ENCODE measurements around the gene NAA40.

The NAA40 gene

DNA sequence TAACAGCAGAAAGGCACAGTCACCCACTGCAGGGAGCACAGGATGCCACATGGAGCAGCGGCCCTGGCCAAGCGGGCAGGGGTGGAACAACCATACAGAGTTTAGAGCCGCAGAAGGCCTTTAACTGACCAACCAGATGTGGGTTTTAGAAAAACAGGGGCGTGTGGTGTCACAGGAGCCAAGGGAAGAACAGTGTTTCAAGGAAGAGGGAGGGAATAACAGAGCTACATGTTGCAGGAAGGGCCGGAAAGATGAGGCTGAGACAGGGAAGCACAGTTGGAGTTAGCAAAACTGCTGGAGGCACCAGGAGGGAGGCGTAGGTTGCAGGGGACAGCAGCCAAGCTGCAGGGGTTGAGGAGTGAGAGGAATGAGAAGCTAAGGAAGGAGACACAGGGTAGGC, 7.8 kb upstream of the NAA40 start:
- no peaks in the 10 kb centered on the region for H3K79me1 ChIP-seq (ENCODE audit: low read depth, low read length)
- H3K9ac ChIP-seq (ENCODE audit: low read depth, low read length, poor library complexity), result no peak overlapping the region
- no peaks in the 10 kb centered on the region for H3K9me3 ChIP-seq (replicated peaks in 1 of 2; ENCODE audit: control insufficient read depth in 2 of 2, insufficient read depth in 1 of 2, low read depth in 1 of 2, low read length in 2 of 2)
- no peak overlapping the region for H4K8ac ChIP-seq (ENCODE audit: low read depth, low read length)
- no peak overlapping the region for H2AK5ac ChIP-seq (ENCODE audit: low read depth, low read length)
- no peak overlapping the region for H3K18ac ChIP-seq (ENCODE audit: low read length)
- no peak overlapping the region for H3K4me2 ChIP-seq (ENCODE audit: insufficient read depth, low read length, poor library complexity, severe bottlenecking)
- DNase-seq (ENCODE audit: low spot score), result no peak
- H2AFZ ChIP-seq (ENCODE audit: low read length), result peak overlapping the region; percentile 62
- H3K4me1 ChIP-seq (ENCODE audit: control insufficient read depth in 2 of 2, insufficient read depth in 1 of 2, low read depth in 1 of 2, low read length in 2 of 2), result peaks cover 0 to 6% of the 10 kb centered on the region in 2 donors
- H3K4ac ChIP-seq (ENCODE audit: low read length), result no peak overlapping the region
- peaks cover 0 to 2% (median 0%) of the 10 kb centered on the region in 3 experiments for H3K27me3 ChIP-seq (ENCODE audit: control insufficient read depth in 3 of 3, insufficient read depth in 3 of 3, low read depth in 1 of 3, low read length in 3 of 3)
- no peak overlapping the region for H4K91ac ChIP-seq (ENCODE audit: low read depth, low read length, poor library complexity)
- no peak overlapping the region for H3K27ac ChIP-seq (replicated peaks; ENCODE audit: low read length)
- H2BK120ac ChIP-seq (ENCODE audit: low read depth, low read length), result no peak overlapping the region
- no peak overlapping the region for H3K23ac ChIP-seq (ENCODE audit: low read depth, low read length, poor library complexity)
- no peak overlapping the region for H3K14ac ChIP-seq (ENCODE audit: low read length)
- no peak overlapping the region for H2BK5ac ChIP-seq (ENCODE audit: low read length)
- no CpG with 5 or more reads among the region's 6 CpGs for WGBS, 2 donors (ENCODE audit: extremely low coverage in 2 of 2, insufficient read length in 2 of 2, insufficient replicate concordance in 1 of 2)
- no peak overlapping the region for H2BK15ac ChIP-seq (ENCODE audit: low read length)
- no peaks in the 10 kb centered on the region for H3K36me3 ChIP-seq (replicated peaks in 1 of 2; ENCODE audit: control insufficient read depth in 2 of 2, insufficient read depth in 2 of 2, low read length in 2 of 2)
- no peak overlapping the region for H3K4me3 ChIP-seq (ENCODE audit: low read length in 2 of 2)
- H2BK12ac ChIP-seq (ENCODE audit: low read length), result no peak overlapping the region

GRCh38 chr11:63931876-63932275, 6.9 kb upstream of the NAA40 start:
- no peak overlapping the region for H3K23ac ChIP-seq (ENCODE audit: low read depth, low read length, poor library complexity)
- no peak overlapping the region for H3K9ac ChIP-seq (ENCODE audit: low read depth, low read length, poor library complexity)
- H4K91ac ChIP-seq (ENCODE audit: low read depth, low read length, poor library complexity), result no peak overlapping the region
- H3K4ac ChIP-seq (ENCODE audit: low read length), result no peak overlapping the region
- H2AK5ac ChIP-seq (ENCODE audit: low read depth, low read length), result no peak overlapping the region
- H2BK12ac ChIP-seq (ENCODE audit: low read length), result no peak overlapping the region
- H3K4me3 ChIP-seq (ENCODE audit: low read length in 2 of 2), result no peak overlapping the region
- H3K27ac ChIP-seq (replicated peaks; ENCODE audit: low read length), result no peak overlapping the region
- no peaks in the 10 kb centered on the region for H3K79me1 ChIP-seq (ENCODE audit: low read depth, low read length)
- H3K27me3 ChIP-seq (ENCODE audit: control insufficient read depth in 3 of 3, insufficient read depth in 3 of 3, low read depth in 1 of 3, low read length in 3 of 3), result peaks cover 0 to 2% (median 0%) of the 10 kb centered on the region in 3 experiments
- no CpG with 5 or more reads among the region's 12 CpGs for WGBS, 2 donors (ENCODE audit: extremely low coverage in 2 of 2, insufficient read length in 2 of 2, insufficient replicate concordance in 1 of 2)
- peak overlapping the region; percentile 88 for H2BK15ac ChIP-seq (ENCODE audit: low read length)
- no peak overlapping the region for H3K18ac ChIP-seq (ENCODE audit: low read length)
- H3K4me1 ChIP-seq (ENCODE audit: control insufficient read depth in 2 of 2, insufficient read depth in 1 of 2, low read depth in 1 of 2, low read length in 2 of 2), result peaks cover 0 to 6% of the 10 kb centered on the region in 2 donors
- H3K14ac ChIP-seq (ENCODE audit: low read length), result no peak overlapping the region
- no peaks in the 10 kb centered on the region for H3K9me3 ChIP-seq (replicated peaks in 1 of 2; ENCODE audit: control insufficient read depth in 2 of 2, insufficient read depth in 1 of 2, low read depth in 1 of 2, low read length in 2 of 2)
- H4K8ac ChIP-seq (ENCODE audit: low read depth, low read length), result peak overlapping the region; percentile 30
- no peak overlapping the region for H3K4me2 ChIP-seq (ENCODE audit: insufficient read depth, low read length, poor library complexity, severe bottlenecking)
- H2AFZ ChIP-seq (ENCODE audit: low read length), result peak overlapping the region; percentile 84
- no peak for DNase-seq (ENCODE audit: low spot score)
- H2BK5ac ChIP-seq (ENCODE audit: low read length), result no peak overlapping the region
- no peak overlapping the region for H2BK120ac ChIP-seq (ENCODE audit: low read depth, low read length)
- no peaks in the 10 kb centered on the region for H3K36me3 ChIP-seq (replicated peaks in 1 of 2; ENCODE audit: control insufficient read depth in 2 of 2, insufficient read depth in 2 of 2, low read length in 2 of 2)

GRCh38 chr11:63933459-63933858, 5.3 kb upstream of the NAA40 start:
- H4K91ac ChIP-seq (ENCODE audit: low read depth, low read length, poor library complexity), result no peak overlapping the region
- H3K9ac ChIP-seq (ENCODE audit: low read depth, low read length, poor library complexity), result peak overlapping the region; percentile 24
- peak overlapping the region; percentile 76 for H2AK5ac ChIP-seq (ENCODE audit: low read depth, low read length)
- no peak overlapping the region for H3K23ac ChIP-seq (ENCODE audit: low read depth, low read length, poor library complexity)
- H3K79me1 ChIP-seq (ENCODE audit: low read depth, low read length), result peaks cover 2% of the 10 kb centered on the region
- H3K4me1 ChIP-seq (ENCODE audit: control insufficient read depth in 2 of 2, insufficient read depth in 1 of 2, low read depth in 1 of 2, low read length in 2 of 2), result peaks cover 2 to 10% of the 10 kb centered on the region in 2 donors
- no peak overlapping the region for H2BK120ac ChIP-seq (ENCODE audit: low read depth, low read length)
- H3K18ac ChIP-seq (ENCODE audit: low read length), result peak overlapping the region; percentile 29
- H3K9me3 ChIP-seq (replicated peaks in 1 of 2; ENCODE audit: control insufficient read depth in 2 of 2, insufficient read depth in 1 of 2, low read depth in 1 of 2, low read length in 2 of 2), result no peaks in the 10 kb centered on the region
- peaks cover 0 to 2% (median 0%) of the 10 kb centered on the region in 3 experiments for H3K27me3 ChIP-seq (ENCODE audit: control insufficient read depth in 3 of 3, insufficient read depth in 3 of 3, low read depth in 1 of 3, low read length in 3 of 3)
- H2AFZ ChIP-seq (ENCODE audit: low read length), result no peak overlapping the region
- H3K4me2 ChIP-seq (ENCODE audit: insufficient read depth, low read length, poor library complexity, severe bottlenecking), result no peak overlapping the region
- no peak overlapping the region for H2BK12ac ChIP-seq (ENCODE audit: low read length)
- no peak overlapping the region for H2BK5ac ChIP-seq (ENCODE audit: low read length)
- no peak overlapping the region for H3K27ac ChIP-seq (replicated peaks; ENCODE audit: low read length)
- H3K4me3 ChIP-seq (ENCODE audit: low read length in 2 of 2), result no peak overlapping the region
- WGBS, 2 donors (ENCODE audit: extremely low coverage in 2 of 2, insufficient read length in 2 of 2, insufficient replicate concordance in 1 of 2), result no CpG with 5 or more reads among the region's 1 CpG
- H3K14ac ChIP-seq (ENCODE audit: low read length), result no peak overlapping the region
- no peak overlapping the region for H3K4ac ChIP-seq (ENCODE audit: low read length)
- no peak overlapping the region for H2BK15ac ChIP-seq (ENCODE audit: low read length)
- no peak overlapping the region for H4K8ac ChIP-seq (ENCODE audit: low read depth, low read length)
- H3K36me3 ChIP-seq (replicated peaks in 1 of 2; ENCODE audit: control insufficient read depth in 2 of 2, insufficient read depth in 2 of 2, low read length in 2 of 2), result no peaks in the 10 kb centered on the region
- no peak for DNase-seq (ENCODE audit: low spot score)

DNA sequence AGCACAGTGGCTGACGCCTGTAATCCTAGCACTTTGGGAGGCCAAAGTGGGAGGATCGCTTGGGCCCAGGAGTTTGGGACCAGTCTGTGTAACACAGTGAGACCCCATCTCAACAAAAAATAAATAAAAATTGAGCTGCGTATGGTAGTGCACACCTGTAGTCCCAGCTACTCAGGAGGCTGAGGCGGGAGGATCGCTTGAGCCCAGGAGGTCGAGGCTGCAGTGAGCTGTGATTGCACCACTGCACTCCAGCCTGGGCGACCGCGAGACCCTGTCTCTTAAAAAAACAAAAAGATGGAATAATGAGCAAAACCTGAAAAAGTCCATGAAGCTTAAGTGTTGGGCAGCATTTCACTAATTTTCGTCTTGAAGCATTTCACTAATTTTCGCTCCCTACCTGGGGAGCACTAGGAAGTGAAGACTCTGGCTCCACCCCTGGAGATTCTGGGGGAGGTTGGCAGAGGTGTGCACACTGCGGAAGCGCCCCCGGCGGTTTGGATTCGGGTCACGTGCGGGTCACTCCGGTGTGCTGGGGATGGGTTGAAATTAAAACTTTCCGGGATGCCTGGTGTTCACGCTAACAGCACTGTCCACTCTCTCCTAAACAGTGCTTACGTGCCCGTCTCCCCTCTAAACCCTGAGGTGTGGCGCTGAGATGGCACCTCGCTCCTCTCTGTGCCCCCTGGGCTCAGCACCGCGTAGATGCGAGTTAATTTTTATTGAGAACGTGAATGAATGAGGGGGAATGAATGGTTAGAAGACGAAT, 906 bp upstream of the NAA40 start:
- no peak overlapping the region for H2AK5ac ChIP-seq (ENCODE audit: low read depth, low read length)
- no peak overlapping the region for H2BK15ac ChIP-seq (ENCODE audit: low read length)
- peak overlapping the region; percentile 72 for H3K9ac ChIP-seq (ENCODE audit: low read depth, low read length, poor library complexity)
- no peaks in the 10 kb centered on the region for H3K27me3 ChIP-seq (ENCODE audit: control insufficient read depth in 3 of 3, insufficient read depth in 3 of 3, low read depth in 1 of 3, low read length in 3 of 3)
- no peak overlapping the region for H3K23ac ChIP-seq (ENCODE audit: low read depth, low read length, poor library complexity)
- peak overlapping the region; percentile 38 for H3K18ac ChIP-seq (ENCODE audit: low read length)
- peak overlapping the region; percentile 9 for H2BK5ac ChIP-seq (ENCODE audit: low read length)
- H2BK12ac ChIP-seq (ENCODE audit: low read length), result no peak overlapping the region
- H2BK120ac ChIP-seq (ENCODE audit: low read depth, low read length), result no peak overlapping the region
- WGBS, 2 donors (ENCODE audit: extremely low coverage in 2 of 2, insufficient read length in 2 of 2, insufficient replicate concordance in 1 of 2), result no CpG with 5 or more reads among the region's 30 CpGs
- no peak for DNase-seq (ENCODE audit: low spot score)
- H3K9me3 ChIP-seq (replicated peaks in 1 of 2; ENCODE audit: control insufficient read depth in 2 of 2, insufficient read depth in 1 of 2, low read depth in 1 of 2, low read length in 2 of 2), result no peaks in the 10 kb centered on the region
- H3K14ac ChIP-seq (ENCODE audit: low read length), result no peak overlapping the region
- peaks cover 0 to 19% of the 10 kb centered on the region in 2 donors for H3K36me3 ChIP-seq (replicated peaks in 1 of 2; ENCODE audit: control insufficient read depth in 2 of 2, insufficient read depth in 2 of 2, low read length in 2 of 2)
- peaks cover 12% of the 10 kb centered on the region for H3K79me1 ChIP-seq (ENCODE audit: low read depth, low read length)
- peaks cover 2 to 5% of the 10 kb centered on the region in 2 donors for H3K4me1 ChIP-seq (ENCODE audit: control insufficient read depth in 2 of 2, insufficient read depth in 1 of 2, low read depth in 1 of 2, low read length in 2 of 2)
- peak overlapping the region; percentile 76 to 85 for H3K4me3 ChIP-seq (ENCODE audit: low read length in 2 of 2)
- peak overlapping the region; percentile 20 for H3K27ac ChIP-seq (replicated peaks; ENCODE audit: low read length)
- no peak overlapping the region for H4K91ac ChIP-seq (ENCODE audit: low read depth, low read length, poor library complexity)
- no peak overlapping the region for H3K4ac ChIP-seq (ENCODE audit: low read length)
- peak overlapping the region; percentile 74 for H3K4me2 ChIP-seq (ENCODE audit: insufficient read depth, low read length, poor library complexity, severe bottlenecking)
- peak overlapping the region; percentile 92 for H2AFZ ChIP-seq (ENCODE audit: low read length)
- no peak overlapping the region for H4K8ac ChIP-seq (ENCODE audit: low read depth, low read length)
